GM19463 (cell line): Measurements from ENCODE around the gene TRAPPC13.
A peak's percentile ranks its signal among the peaks of the same experiment; 100 is the strongest.
"Not testable (repeated sequence)": the region's sequence is repeated elsewhere in the genome, so short reads cannot be mapped to it uniquely, and the experiment has no call there.

ENCODE experiments used
- ATAC-seq: cut with Tn5 transposase; IDR thresholded peaks from one replicate; pipeline ENCODE4 v1.9.1; 2021; ENCODE audit warnings: mild to moderate bottlenecking, moderate library complexity; ENCODE audit not compliant: unreplicated experiment

Gene TRAPPC13

GRCh38 chr5:65674749-65675148 lies 49.9 kb downstream of the TRAPPC13 start:
- ATAC-seq = no peak

DNA sequence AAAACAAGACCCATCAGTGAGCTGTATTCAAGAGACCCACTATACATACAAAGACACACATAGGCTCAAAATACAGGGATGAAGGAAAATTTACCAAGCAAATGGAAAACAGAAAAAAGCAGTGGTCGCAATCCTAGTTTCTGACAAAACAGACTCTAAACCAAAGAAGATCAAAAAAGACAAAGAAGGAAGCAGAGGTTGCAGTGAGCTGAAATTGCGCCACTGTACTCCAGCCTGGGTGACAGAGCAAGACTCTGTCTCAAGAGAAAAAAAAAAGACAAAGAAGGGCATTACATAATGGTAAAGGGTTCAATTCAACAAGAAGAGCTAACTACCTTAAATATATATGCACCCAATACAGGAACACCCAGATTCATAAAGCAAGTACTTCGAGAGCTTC lies 51.2 kb downstream of the TRAPPC13 start:
- not testable (repeated sequence) for ATAC-seq

DNA sequence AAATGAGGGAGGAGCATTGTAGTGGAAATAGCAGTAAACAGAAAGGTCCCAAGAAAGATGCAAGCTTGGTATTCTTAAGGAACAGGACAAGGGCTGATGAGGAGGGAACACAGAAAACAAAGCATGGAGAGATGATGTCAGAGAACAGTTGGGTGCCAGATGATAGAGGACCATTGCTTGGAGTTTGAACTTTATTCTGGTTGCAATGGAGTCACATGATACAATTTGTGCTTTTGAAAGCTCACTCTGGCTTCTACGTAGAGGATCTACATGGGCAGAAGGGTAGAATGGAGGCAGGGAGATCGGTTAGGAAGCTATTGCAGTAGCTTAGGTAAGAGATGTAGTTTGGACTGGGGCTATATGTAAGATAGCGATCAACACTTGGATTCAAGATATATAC lies 57.3 kb downstream of the TRAPPC13 start:
- ATAC-seq = no peak

GRCh38 chr5:65693121-65693520 lies 68.3 kb downstream of the TRAPPC13 start:
- ATAC-seq = no peak

DNA sequence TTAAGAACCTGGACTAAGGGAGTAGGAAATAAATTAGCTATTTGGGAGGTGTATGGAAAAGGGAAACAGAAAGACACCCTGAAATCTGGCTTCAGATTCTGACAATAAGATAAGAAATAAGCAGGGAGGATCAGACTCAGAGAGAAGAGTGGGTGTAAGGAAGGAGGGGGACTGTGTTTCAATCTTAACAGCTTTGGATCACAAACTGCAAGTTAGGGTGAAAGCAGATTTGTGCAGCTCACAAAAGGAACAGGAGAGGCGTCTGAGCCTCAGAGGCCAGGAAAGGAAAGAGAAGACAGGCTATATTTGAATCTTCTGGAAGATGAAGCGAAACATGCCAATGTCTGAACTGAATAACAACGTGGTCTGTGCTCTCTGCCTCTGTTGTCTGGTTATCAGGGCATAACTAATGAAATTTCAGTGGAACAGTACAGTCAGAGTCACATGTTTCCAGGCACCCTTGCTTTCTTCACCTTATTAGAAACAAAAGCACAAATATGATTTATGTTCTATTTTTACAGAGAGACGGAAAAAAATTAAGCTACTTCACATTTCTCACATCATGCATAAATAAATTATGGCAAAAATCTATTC lies 70.4 kb downstream of the TRAPPC13 start:
- ATAC-seq = peak; percentile 65

GRCh38 chr5:65695896-65696295 lies 71.1 kb downstream of the TRAPPC13 start:
- ATAC-seq = no peak

GRCh38 chr5:65696892-65697291 lies 72.1 kb downstream of the TRAPPC13 start:
- ATAC-seq = no peak

DNA sequence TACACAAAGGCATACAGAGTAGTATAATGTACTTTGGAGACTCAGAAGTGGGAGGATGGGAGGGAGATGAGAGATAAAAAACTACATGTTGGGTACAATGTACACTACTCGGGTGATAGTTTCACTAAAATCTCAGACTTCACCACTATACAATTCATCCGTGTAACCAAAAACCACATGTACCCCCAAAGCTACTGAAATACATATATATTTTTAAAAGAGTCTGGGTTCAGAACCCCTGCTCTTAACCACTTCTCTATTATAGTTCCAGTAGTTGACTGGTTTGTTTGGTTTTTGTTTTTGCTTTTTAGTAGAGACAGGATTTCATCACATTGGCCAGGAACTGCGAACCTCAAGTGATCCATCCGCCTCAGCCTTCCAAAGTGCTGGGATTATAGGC lies 74.5 kb downstream of the TRAPPC13 start:
- no peak for ATAC-seq

GRCh38 chr5:65702036-65702435 lies 77.2 kb downstream of the TRAPPC13 start:
- no peak for ATAC-seq

- ATAC-seq = no peak
Measured at GRCh38 chr5:65704621-65705239, 79.9 kb downstream of the TRAPPC13 start.

DNA sequence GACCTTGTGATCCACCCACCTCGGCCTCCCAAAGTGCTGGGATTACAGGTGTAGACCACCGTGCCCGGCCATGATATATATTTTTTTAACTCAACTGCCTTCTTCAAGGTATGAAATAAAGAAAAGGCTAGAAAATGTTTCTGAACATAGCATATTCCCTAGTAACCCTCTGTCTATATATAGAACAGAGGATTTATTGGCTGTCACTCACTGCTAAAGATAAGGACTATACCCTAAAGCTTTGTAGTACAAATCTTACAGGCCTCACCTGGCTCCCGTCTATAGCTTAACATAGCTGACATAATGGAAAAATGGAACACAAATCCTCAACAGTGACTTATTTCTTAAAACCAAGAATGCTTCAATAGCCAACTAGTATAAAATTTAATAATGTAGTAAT lies 82.8 kb downstream of the TRAPPC13 start:
- no peak for ATAC-seq

GRCh38 chr5:65708145-65708544 lies 83.3 kb downstream of the TRAPPC13 start:
- ATAC-seq = no peak
